Measurements from ENCODE around the gene KLHL12.

DNA sequence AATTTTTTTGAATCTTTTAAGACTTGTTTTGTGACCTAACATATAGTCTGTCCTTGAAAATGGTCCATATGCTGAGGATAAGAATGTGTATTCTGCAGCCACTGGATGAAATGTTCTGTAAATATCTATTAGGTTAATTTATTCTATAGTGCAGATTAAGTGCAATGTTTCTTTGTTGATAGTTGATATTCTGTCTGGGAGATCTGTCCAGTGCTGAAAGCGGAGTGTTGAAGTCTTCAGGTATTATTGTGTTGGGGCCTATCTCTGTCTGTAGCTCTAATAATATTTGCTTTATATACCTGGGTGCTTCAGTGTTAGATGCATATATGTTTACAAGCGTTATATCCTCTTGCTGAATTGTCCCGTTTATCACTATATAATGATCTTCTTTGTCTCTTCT lies 7.7 kb upstream of the KLHL12 start:
- TF ChIP-seq, protein P1, sequence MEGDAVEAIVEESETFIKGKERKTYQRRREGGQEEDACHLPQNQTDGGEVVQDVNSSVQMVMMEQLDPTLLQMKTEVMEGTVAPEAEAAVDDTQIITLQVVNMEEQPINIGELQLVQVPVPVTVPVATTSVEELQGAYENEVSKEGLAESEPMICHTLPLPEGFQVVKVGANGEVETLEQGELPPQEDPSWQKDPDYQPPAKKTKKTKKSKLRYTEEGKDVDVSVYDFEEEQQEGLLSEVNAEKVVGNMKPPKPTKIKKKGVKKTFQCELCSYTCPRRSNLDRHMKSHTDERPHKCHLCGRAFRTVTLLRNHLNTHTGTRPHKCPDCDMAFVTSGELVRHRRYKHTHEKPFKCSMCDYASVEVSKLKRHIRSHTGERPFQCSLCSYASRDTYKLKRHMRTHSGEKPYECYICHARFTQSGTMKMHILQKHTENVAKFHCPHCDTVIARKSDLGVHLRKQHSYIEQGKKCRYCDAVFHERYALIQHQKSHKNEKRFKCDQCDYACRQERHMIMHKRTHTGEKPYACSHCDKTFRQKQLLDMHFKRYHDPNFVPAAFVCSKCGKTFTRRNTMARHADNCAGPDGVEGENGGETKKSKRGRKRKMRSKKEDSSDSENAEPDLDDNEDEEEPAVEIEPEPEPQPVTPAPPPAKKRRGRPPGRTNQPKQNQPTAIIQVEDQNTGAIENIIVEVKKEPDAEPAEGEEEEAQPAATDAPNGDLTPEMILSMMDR (IDR thresholded peaks at IDR 0.05), result no peak
- TF ChIP-seq EP300 (IDR thresholded peaks at IDR 0.05) (no peak), POLR2A (IDR thresholded peaks at IDR 0.05) (no peak)

Data from tibial nerve (tissue), 4 donors.